ENCODE results near the gene RNASE1. TPM values are rescaled to one million over a fixed set of nuclear protein-coding genes. Genes with fewer than 3 reads are reported as not detected.

The RNASE1 gene
- total and polyA plus RNA-seq, 9 of the 15 experiments (the other 6 are each of a cell fraction or from before 2014, with no cell fraction given) = 6.4 to 33.3 (median 13.9) TPM

DNA sequence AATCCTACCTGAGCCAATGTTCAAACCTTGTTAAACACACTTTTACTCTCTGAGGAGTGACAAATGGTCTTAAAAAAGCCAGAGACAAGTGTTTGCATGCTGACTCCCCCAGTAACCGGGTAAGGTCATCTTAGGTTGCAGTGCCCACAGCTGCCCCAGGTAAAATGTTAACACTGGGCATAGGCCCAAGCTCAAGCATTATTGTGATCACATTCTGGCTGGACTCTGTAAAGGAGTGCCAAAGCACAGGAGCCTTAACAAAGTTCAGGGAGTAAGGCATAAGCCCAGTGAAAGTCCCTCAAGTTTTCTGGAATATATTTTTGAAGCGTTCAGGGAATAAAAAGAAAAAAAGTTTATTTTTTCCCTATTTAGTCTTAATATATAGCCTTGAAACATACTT is 48.3 kb downstream of the RNASE1 start:
- no peak overlapping the region for H3K9ac ChIP-seq (ENCODE audit: insufficient read depth in 1 of 2, low read depth in 2 of 2, low read length in 2 of 2)
- H3K4me1 ChIP-seq (replicated peaks in 1 of 2; ENCODE audit: control insufficient read depth in 2 of 2, insufficient read depth in 2 of 2, low read length in 2 of 2) = no peaks in the 10 kb centered on the region; a peak in 2 of 5 replicates
- FAIRE-seq (no peak), ATAC-seq (no peak), DNase-seq (ENCODE audit: extremely low read depth in 1 of 4, low spot score in 3 of 4) (no peak)
- no TSS peak for BruUV-seq (replicated peaks)
- H3K36me3 ChIP-seq (ENCODE audit: control insufficient read depth, insufficient read depth, low read length) = no peaks in the 10 kb centered on the region
- no peaks in the 10 kb centered on the region for H3K9me1 ChIP-seq (ENCODE audit: control insufficient read depth, insufficient read depth, low read length)
- H3K4me3 ChIP-seq = no peak overlapping the region
- POLR2A ChIA-PET = interaction anchor here (1.1 kb wide), 1 partner anchor 12 kb away, joined by 3 read pairs; no protein-coding TSS in a partner anchor
- H3K27me3 ChIP-seq (ENCODE audit: control insufficient read depth in 2 of 2, insufficient read depth in 2 of 2, low read length in 2 of 2) = no peaks in the 10 kb centered on the region
- no peaks in the 10 kb centered on the region for H4K20me1 ChIP-seq (replicated peaks; ENCODE audit: control insufficient read depth, insufficient read depth, low read length)
- in situ Hi-C loops (cut with MboI) (loop anchor here (10.0 kb wide), 1 partner anchor 100 kb away; no protein-coding TSS in a partner anchor), intact Hi-C loops (cut with micrococcal nuclease) (no loop called here)
- 0% methylated on average over 2 of the region's 2 CpGs for WGBS (ENCODE audit: insufficient coverage, low coverage, missing lambda C conversion rate)
- CTCF ChIA-PET (ENCODE audit: low intra/inter-chr PET ratio) = no interaction called here
- no peak for TF ChIP-seq RUNX1 (IDR thresholded peaks at IDR 0.05; ENCODE audit: low read depth)
- TF ChIP-seq CHD1 (IDR thresholded peaks at IDR 0.05; ENCODE audit: low read length) = no peak
- no peak for TF ChIP-seq CCAR2 (IDR thresholded peaks at IDR 0.05; ENCODE audit: low read depth, low read length)
- TF ChIP-seq, protein P1, sequence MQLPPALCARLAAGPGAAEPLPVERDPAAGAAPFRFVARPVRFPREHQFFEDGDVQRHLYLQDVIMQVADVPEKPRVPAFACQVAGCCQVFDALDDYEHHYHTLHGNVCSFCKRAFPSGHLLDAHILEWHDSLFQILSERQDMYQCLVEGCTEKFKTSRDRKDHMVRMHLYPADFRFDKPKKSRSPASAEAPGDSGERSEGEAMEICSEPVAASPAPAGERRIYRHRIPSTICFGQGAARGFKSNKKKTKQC (CRISPR knock-in tag; IDR thresholded peaks at IDR 0.05) = no peak
- no peak for TF ChIP-seq SMARCE1 (IDR thresholded peaks at IDR 0.05)
- no peak for TF ChIP-seq ZNF316 (IDR thresholded peaks at IDR 0.05)
- no peak for TF ChIP-seq FIP1L1 (IDR thresholded peaks at IDR 0.05; ENCODE audit: low read depth, low read length, poor library complexity, severe bottlenecking)
- TF ChIP-seq, protein P2, sequence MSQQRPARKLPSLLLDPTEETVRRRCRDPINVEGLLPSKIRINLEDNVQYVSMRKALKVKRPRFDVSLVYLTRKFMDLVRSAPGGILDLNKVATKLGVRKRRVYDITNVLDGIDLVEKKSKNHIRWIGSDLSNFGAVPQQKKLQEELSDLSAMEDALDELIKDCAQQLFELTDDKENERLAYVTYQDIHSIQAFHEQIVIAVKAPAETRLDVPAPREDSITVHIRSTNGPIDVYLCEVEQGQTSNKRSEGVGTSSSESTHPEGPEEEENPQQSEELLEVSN (IDR thresholded peaks at IDR 0.05; ENCODE audit: borderline replicate concordance in 1 of 2, extremely low read depth in 1 of 2, insufficient read depth in 1 of 2, insufficient read length in 1 of 2, low read depth in 1 of 2, low read length in 1 of 2, poor library complexity in 1 of 2, severe bottlenecking in 1 of 2) = no peak
- no peak overlapping the region for H3K4me2 ChIP-seq (ENCODE audit: insufficient read depth, low read length)
- H3K27ac ChIP-seq (ENCODE audit: extremely low read depth, low read depth, low read length) = no peak overlapping the region
- peaks cover 7% of the 10 kb centered on the region for H3K9me3 ChIP-seq (replicated peaks; ENCODE audit: control insufficient read depth, insufficient read depth, low read depth, low read length)
- no peak overlapping the region for H2AFZ ChIP-seq (ENCODE audit: low read depth, low read length)
- no peaks in the 10 kb centered on the region for H3K79me2 ChIP-seq (ENCODE audit: control insufficient read depth, insufficient read depth, low read length)

Measured in K562 (cell line).